ENCODE measurements around the gene CD3E. TPM values are rescaled to one million over a fixed set of nuclear protein-coding genes. Genes with fewer than 3 reads are reported as not detected.

CD3E gene
- total RNA-seq, 1 experiment from 2014 or later: not detected

DNA sequence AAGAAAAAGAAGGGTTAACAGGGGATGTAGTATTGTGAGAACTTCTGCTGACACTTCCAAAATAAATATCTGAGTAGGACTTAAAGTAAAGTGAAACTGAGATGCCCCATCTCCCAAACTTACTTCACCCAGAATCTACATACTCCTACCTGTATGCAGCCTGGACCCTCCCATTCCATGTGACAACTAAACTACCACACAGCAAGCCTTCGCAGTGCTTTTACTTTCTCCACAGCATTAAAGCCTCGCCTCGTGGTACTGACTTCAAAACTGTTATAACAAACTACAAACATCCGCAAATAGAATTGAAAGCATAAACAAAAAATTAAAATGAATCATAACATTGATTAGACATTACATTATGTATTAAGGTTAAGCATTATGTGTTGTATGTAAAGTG is 41.4 kb upstream of the CD3E start:
- no TSS peak for BruUV-seq (replicated peaks)
- H3K27me3 Mint-ChIP-seq (ENCODE audit: unreplicated experiment): no peaks in the 10 kb centered on the region
- H3K36me3 Mint-ChIP-seq (ENCODE audit: insufficient read depth, unreplicated experiment): peaks cover 41% of the 10 kb centered on the region
- H3K9me3 Mint-ChIP-seq (ENCODE audit: low read depth, unreplicated experiment): no peaks in the 10 kb centered on the region
- H3K4me3 Mint-ChIP-seq (ENCODE audit: low read depth, unreplicated experiment): peak overlapping the region; percentile 94
- CTCF ChIA-PET: interaction anchor here (1.1 kb wide), 1 partner anchor 18 kb away, joined by 4 read pairs; no protein-coding TSS in a partner anchor
- TF ChIP-seq CTCF (IDR thresholded peaks at IDR 0.05; ENCODE audit: unreplicated experiment): no peak
- DNase-seq: no peak
- peaks cover 37% of the 10 kb centered on the region for H3K4me1 Mint-ChIP-seq (ENCODE audit: low read depth, unreplicated experiment)
- intact Hi-C loops (cut with micrococcal nuclease; ENCODE audit: unreplicated experiment): no loop called here
- H3K27ac Mint-ChIP-seq (ENCODE audit: unreplicated experiment): peak overlapping the region; percentile 98

DNA sequence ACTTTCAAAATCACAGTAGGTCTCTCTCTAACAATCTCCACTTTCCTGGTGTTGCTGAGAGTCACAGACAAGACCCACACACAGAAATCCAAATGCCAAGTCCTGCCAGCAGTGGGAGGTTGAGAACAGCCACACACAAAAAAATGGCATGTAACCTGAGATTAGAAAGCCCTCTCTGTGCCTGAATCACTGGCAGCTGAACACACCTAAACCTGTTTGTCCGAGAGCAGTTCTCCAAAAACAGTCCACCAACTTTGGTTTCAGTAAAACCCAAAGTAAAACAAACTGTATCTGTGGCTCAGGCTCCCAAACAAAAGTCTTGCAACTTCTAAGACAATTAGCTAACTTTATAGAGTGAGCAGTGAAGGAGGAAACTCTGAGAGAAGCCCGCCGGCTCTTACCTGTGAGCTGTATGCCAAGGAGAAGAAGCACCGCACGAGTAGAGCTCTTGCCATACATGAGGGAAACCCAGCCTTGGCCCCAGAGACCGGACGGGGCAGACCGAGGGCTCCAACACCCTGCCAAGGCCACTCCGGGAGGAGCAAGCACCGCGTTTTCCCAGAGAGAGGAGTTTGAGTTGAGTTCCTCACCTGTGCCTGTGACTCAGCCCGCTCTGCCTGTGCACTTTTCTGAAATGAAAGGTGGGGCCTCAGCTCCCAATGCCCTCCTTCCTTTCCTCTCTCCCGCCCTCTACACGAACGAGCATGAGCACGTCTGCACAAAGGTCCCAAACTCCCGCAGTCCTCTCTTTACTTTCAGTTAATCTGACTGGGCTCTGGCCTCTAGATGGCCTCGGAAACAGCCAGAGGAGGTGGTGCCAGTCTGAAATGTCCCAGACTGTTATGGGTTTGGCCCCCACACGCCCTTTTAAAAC is 40.6 kb upstream of the CD3E start, which contains the start of gene MPZL2:
TSS of gene MPZL2 (minus strand) at position 603 of the 874 bp plus-strand sequence. CDS start at position 459, 144 bp downstream.
- intact Hi-C loops (cut with micrococcal nuclease; ENCODE audit: unreplicated experiment): loop anchor here (2.0 kb wide), 1 partner anchor 27 kb away; no protein-coding TSS in a partner anchor
- Mint-ChIP-seq H3K4me3 (ENCODE audit: low read depth, unreplicated experiment) (peak within 1 kb of the TSS; percentile 94), H3K27me3 (ENCODE audit: unreplicated experiment) (no peaks in the 10 kb centered on the region)

DNA sequence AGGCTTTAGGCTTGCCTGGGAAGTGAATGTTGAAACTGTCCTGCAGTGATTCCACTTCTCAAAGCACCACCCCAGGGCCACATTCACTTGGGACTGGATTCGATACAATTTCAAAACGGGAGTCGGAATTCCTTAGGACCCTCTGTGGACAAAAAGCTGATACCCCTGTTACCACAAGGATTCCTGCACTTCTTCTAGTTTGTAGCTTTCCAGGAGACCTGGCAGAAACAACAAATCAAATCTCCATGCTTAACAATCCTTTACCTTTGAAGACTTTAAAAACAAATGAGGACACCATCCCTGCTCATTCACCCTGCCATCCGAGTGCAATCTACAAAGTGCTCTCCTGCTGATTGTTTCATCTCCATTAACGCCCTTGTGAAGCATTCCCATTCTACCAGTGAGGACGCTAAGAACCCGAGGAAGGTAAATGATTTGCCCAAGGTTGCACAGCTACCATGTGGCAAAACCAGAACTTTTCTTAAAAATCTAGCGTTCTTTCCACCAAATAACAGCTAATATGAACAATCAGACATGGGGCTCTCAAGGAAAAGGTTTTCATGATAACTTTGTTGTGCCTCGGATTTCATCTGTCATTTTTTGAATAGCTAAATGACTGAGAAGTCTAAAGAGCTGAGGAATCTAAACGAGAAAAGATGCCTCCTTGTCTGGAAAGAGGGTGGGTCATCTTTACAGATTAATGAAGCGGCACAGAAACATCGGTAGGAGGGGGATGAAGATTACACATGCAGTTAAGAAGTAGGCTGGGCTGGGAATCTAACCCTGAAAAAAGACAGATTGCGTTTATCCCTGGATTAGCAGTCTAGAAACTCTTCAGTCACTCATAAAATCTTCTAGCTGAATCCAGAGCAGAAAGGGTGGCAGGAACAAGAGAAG is 39.7 kb upstream of the CD3E start:
- BruUV-seq (replicated peaks): TSS peak; percentile 88
- CTCF ChIA-PET: interaction anchor here (1.2 to 1.3 kb wide), 4 partner anchors 13 to 66 kb away, joined by 3 to 6 read pairs (median 4); partner anchors contain the start of gene MPZL3
- H3K27me3 Mint-ChIP-seq (ENCODE audit: unreplicated experiment): no peaks in the 10 kb centered on the region
- intact Hi-C loops (cut with micrococcal nuclease; ENCODE audit: unreplicated experiment): loop anchor here (2.0 kb wide), 1 partner anchor 26 kb away; no protein-coding TSS in a partner anchor
- TF ChIP-seq CTCF (IDR thresholded peaks at IDR 0.05; ENCODE audit: unreplicated experiment): no peak
- no peak for DNase-seq
- no peaks in the 10 kb centered on the region for H3K9me3 Mint-ChIP-seq (ENCODE audit: low read depth, unreplicated experiment)
- peak overlapping the region; percentile 94 for H3K4me3 Mint-ChIP-seq (ENCODE audit: low read depth, unreplicated experiment)
- H3K36me3 Mint-ChIP-seq (ENCODE audit: insufficient read depth, unreplicated experiment): peaks cover 33% of the 10 kb centered on the region
- H3K4me1 Mint-ChIP-seq (ENCODE audit: low read depth, unreplicated experiment): peaks cover 37% of the 10 kb centered on the region
- peak overlapping the region; percentile 98 for H3K27ac Mint-ChIP-seq (ENCODE audit: unreplicated experiment)

More for the DNA sequence above, 40.6 kb upstream of the CD3E start, which contains the start of gene MPZL2:
- H3K27ac Mint-ChIP-seq (ENCODE audit: unreplicated experiment): peak within 1 kb of the TSS; percentile 98
- DNase-seq: peak; percentile 79
- BruUV-seq (replicated peaks): TSS peak; percentile 64
- peaks cover 38% of the 10 kb centered on the region for H3K36me3 Mint-ChIP-seq (ENCODE audit: insufficient read depth, unreplicated experiment)
- no peaks in the 10 kb centered on the region for H3K9me3 Mint-ChIP-seq (ENCODE audit: low read depth, unreplicated experiment)
- H3K4me1 Mint-ChIP-seq (ENCODE audit: low read depth, unreplicated experiment): peaks cover 37% of the 10 kb centered on the region
- no peak for TF ChIP-seq CTCF (IDR thresholded peaks at IDR 0.05; ENCODE audit: unreplicated experiment)
- CTCF ChIA-PET: interaction anchor here (0.8 to 1.3 kb wide), 6 partner anchors 12 to 65 kb away, joined by 3 to 6 read pairs (median 4); partner anchors contain the start of gene MPZL3

DNA sequence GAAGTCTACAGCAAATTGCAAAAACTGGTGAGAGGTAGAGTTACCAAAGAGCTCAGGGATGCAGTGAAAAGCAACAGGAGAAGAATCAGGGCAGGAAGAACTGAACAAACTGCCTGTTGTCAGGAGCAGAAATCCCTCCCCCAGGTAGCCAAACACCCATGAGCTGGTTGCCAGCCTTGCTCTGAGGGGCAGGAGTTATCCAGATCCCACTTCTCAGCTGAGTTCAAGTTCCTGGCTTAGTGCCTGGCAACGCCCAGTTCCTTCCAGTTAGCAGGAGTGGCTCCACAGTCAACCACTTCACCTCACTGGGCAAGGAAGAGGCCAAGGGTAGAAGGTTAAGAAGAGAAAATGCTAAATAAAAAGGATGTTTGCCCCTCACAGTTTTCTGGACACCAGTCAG is 38.6 kb upstream of the CD3E start:
- Mint-ChIP-seq H3K27me3 (ENCODE audit: unreplicated experiment) (no peaks in the 10 kb centered on the region), H3K36me3 (ENCODE audit: insufficient read depth, unreplicated experiment) (peaks cover 33% of the 10 kb centered on the region), H3K4me3 (ENCODE audit: low read depth, unreplicated experiment) (peak overlapping the region; percentile 94), H3K4me1 (ENCODE audit: low read depth, unreplicated experiment) (peaks cover 37% of the 10 kb centered on the region), H3K9me3 (ENCODE audit: low read depth, unreplicated experiment) (no peaks in the 10 kb centered on the region), H3K27ac (ENCODE audit: unreplicated experiment) (peak overlapping the region; percentile 98)
- TF ChIP-seq CTCF (IDR thresholded peaks at IDR 0.05; ENCODE audit: unreplicated experiment): no peak
- BruUV-seq (replicated peaks): no TSS peak
- intact Hi-C loops (cut with micrococcal nuclease; ENCODE audit: unreplicated experiment): loop anchor here (2.0 kb wide), 1 partner anchor 25 kb away; no protein-coding TSS in a partner anchor
- peak; percentile 39 for DNase-seq
- CTCF ChIA-PET: interaction anchor here (0.6 to 1.1 kb wide), 2 partner anchors 10 to 68 kb away, joined by 3 to 4 read pairs; no protein-coding TSS in a partner anchor

All from Calu3 (cell line).